Measurements from ENCODE around the gene PNISR.
"Not testable (repeated sequence)": the region's sequence is repeated elsewhere in the genome, so short reads cannot be mapped to it uniquely, and the experiment has no call there.

Gene PNISR, protein sequence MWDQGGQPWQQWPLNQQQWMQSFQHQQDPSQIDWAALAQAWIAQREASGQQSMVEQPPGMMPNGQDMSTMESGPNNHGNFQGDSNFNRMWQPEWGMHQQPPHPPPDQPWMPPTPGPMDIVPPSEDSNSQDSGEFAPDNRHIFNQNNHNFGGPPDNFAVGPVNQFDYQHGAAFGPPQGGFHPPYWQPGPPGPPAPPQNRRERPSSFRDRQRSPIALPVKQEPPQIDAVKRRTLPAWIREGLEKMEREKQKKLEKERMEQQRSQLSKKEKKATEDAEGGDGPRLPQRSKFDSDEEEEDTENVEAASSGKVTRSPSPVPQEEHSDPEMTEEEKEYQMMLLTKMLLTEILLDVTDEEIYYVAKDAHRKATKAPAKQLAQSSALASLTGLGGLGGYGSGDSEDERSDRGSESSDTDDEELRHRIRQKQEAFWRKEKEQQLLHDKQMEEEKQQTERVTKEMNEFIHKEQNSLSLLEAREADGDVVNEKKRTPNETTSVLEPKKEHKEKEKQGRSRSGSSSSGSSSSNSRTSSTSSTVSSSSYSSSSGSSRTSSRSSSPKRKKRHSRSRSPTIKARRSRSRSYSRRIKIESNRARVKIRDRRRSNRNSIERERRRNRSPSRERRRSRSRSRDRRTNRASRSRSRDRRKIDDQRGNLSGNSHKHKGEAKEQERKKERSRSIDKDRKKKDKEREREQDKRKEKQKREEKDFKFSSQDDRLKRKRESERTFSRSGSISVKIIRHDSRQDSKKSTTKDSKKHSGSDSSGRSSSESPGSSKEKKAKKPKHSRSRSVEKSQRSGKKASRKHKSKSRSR

DNA sequence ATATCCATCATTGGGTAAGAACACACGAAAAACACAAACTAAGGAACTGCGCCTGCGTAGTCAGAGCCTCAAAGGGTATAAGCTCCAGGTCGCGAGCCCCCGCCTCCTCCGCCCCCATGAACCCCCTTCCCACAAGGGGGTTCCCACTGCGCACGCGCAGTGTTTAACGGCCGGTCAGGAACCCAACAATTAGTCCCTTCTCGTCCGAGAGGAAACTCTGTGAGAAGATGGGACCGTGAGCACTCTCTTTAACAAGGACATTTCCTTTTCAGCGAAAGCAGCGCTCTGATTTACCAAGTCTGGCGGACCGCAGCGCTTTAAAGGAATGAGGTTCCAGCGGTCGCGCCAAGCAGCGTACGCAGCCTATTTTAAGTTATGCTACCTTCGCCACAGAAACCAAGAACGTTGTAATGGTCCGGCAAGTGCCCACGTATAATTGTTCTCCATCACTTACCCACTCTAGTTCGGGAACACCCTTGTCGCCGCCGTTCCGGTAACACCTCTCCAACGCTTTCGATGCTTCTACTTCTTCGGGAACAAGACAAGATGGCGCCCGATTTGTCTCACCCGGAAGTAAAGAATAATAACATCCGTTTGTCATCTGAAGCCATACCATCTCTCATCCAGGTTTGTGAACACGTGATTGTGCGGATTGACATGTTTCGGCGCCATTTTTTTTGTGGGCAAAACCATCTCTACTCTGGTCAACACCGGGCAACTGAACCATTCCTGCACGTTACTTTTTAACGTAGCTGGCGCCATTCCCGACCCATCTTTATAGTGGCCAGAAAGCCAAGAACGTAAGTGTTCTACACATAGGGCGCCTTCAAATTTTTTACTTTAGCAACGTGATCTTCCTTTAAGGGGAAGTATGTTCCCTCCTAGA is at the start of gene PNISR:
PNISR (minus strand) TSS at position 548 of the 886 bp plus-strand sequence. CDS start 10,649 bp downstream, outside the sequence.
- Histone ChIP-seq H3K27ac (peak within 1 kb of the TSS; percentile 92 to 98), H3K36me3 (no peaks in the 10 kb centered on the region), H3K4me3 (peak within 1 kb of the TSS; percentile 69 to 85), H3K27me3 (no peaks in the 10 kb centered on the region), H3K9me3 (no peaks in the 10 kb centered on the region), H3K4me1 (peaks cover 0 to 66% (median 43%) of the 10 kb centered on the region in 4 donors)
- intact Hi-C loops (cut with DNase I; ENCODE audit: low total_unique reads): loop anchor here (5.0 kb wide), 1 partner anchor 92 kb away; the partner anchor contains the start of gene USP45
- peak; percentile 94 to 95 for DNase-seq
- TF ChIP-seq, protein P1, sequence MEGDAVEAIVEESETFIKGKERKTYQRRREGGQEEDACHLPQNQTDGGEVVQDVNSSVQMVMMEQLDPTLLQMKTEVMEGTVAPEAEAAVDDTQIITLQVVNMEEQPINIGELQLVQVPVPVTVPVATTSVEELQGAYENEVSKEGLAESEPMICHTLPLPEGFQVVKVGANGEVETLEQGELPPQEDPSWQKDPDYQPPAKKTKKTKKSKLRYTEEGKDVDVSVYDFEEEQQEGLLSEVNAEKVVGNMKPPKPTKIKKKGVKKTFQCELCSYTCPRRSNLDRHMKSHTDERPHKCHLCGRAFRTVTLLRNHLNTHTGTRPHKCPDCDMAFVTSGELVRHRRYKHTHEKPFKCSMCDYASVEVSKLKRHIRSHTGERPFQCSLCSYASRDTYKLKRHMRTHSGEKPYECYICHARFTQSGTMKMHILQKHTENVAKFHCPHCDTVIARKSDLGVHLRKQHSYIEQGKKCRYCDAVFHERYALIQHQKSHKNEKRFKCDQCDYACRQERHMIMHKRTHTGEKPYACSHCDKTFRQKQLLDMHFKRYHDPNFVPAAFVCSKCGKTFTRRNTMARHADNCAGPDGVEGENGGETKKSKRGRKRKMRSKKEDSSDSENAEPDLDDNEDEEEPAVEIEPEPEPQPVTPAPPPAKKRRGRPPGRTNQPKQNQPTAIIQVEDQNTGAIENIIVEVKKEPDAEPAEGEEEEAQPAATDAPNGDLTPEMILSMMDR (IDR thresholded peaks at IDR 0.05): no peak

DNA sequence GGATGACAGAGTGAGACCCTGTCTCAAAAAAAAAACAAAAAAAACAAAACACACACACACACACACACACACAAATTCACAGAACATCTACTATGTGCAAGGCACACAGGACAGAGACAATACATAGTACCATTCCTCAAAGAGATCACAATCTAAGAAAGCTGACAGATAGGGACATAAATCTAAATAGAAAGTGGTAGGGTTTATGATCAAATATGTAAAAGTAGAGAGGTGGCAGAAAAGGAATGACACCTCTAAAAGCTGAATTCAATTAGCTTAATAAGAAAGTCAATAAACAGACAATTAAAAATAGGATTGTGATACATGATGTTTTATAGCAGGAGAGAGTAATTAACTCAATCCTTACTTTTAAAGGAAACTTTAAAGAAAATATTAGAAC is 48.6 kb upstream of the PNISR start:
- no peaks in the 10 kb centered on the region for H3K9me3 ChIP-seq
- intact Hi-C loops (cut with DNase I; ENCODE audit: low total_unique reads): no loop called here
- no peaks in the 10 kb centered on the region for H3K4me1 ChIP-seq
- no peak for DNase-seq
- no peak overlapping the region for H3K4me3 ChIP-seq
- peaks cover 13 to 18% (median 17%) of the 10 kb centered on the region in 3 donors for H3K36me3 ChIP-seq
- TF ChIP-seq, protein P1 (IDR thresholded peaks at IDR 0.05): no peak
- H3K27me3 ChIP-seq: no peaks in the 10 kb centered on the region
- H3K27ac ChIP-seq: no peak overlapping the region

DNA sequence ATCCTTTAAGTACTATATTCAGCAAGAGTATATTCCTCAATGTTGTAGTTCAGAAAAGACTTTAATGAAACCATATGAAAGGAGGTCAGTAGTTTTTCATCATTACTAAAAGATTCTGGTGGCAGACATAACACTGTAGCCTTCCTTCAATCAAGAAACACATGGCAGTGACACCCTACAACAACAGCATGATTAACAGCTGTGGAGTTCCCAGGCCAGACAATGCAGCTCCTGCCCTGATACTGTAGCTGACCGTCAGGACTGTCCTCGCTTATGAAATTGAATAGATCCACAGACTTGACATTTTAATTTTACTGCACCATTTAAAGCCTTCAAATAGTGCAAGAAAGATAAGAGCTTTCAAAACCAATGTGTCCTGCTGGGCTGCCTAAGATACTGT is 46.5 kb upstream of the PNISR start:
- intact Hi-C loops (cut with DNase I; ENCODE audit: low total_unique reads): no loop called here
- H3K27ac ChIP-seq: no peak overlapping the region
- H3K4me3 ChIP-seq: no peak overlapping the region
- no peaks in the 10 kb centered on the region for H3K4me1 ChIP-seq
- DNase-seq: no peak
- peaks cover 13 to 17% (median 16%) of the 10 kb centered on the region in 3 donors for H3K36me3 ChIP-seq
- no peaks in the 10 kb centered on the region for H3K27me3 ChIP-seq
- TF ChIP-seq, protein P1 (IDR thresholded peaks at IDR 0.05): no peak
- no peaks in the 10 kb centered on the region for H3K9me3 ChIP-seq

DNA sequence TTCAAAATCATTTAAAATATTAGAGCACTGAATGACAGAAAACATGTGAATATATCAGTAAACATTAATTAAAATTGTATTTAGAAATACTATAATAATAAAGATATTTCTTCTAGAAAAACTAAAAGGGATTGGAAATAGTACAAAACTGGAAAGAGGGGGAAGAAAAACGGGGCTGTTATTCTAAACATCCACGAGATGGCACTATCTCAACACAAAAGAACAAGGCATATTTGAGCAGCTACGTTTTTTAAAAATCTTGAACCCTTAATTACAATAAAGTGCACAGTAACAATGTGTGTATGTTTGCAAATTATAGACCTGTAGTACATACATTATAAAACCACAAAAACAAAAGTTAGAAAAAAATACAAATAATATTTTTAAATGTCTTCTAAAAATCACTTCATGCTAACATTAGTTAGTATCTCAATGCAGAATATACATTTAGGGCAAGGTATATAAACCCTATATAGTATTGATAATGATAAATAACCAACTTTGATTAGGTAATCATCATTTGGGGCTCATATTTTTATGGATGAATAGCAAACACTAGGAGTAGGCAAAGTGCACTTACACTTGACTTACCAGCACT is 42.5 kb upstream of the PNISR start:
- intact Hi-C loops (cut with DNase I; ENCODE audit: low total_unique reads): loop anchor here (10.0 kb wide), 1 partner anchor 277 kb away; no protein-coding TSS in a partner anchor
- H3K4me3 ChIP-seq: no peak overlapping the region
- no peaks in the 10 kb centered on the region for H3K27me3 ChIP-seq
- H3K27ac ChIP-seq: no peak overlapping the region
- TF ChIP-seq, protein P1 (IDR thresholded peaks at IDR 0.05): peak; percentile 45 to 57
- DNase-seq: no peak
- H3K4me1 ChIP-seq: no peaks in the 10 kb centered on the region
- peaks cover 0 to 20% (median 4%) of the 10 kb centered on the region in 3 donors for H3K36me3 ChIP-seq
- H3K9me3 ChIP-seq: no peaks in the 10 kb centered on the region

DNA sequence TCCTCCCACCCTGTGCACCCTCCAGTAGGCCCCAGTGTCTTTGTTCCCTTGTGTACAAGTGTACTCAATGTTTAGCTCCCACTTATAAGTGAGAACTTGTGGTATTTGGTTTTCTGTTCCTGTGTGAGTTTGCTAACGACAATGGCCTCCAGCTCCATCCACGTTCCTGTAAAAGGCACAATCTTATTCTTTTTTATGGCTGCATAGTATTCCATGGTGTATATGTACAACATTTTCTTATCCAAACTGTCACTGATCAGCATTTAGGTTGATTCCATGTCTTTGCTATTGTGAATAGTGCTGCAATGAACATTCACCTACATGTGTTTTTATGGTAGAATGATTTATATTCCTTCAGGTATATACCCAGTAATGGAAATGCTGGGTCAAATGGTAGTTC is 34.0 kb upstream of the PNISR start:
- intact Hi-C loops (cut with DNase I; ENCODE audit: low total_unique reads); H3K27ac ChIP-seq; H3K9me3 ChIP-seq; H3K27me3 ChIP-seq; DNase-seq; H3K4me3 ChIP-seq; H3K4me1 ChIP-seq: not testable (repeated sequence)
- peaks cover 0 to 34% (median 9%) of the 10 kb centered on the region in 3 donors for H3K36me3 ChIP-seq
